Measurements from ENCODE around the gene ACOT6. TPM values are rescaled to one million over a fixed set of nuclear protein-coding genes. Genes with fewer than 3 reads are reported as not detected.
"Not testable (repeated sequence)": the region's sequence is repeated elsewhere in the genome, so short reads cannot be mapped to it uniquely, and the experiment has no call there.

Gene ACOT6
- total RNA-seq, 1 donor from 2014 or later: 1.6 TPM

GRCh38 chr14:73644531-73645247 lies 32.4 kb downstream of the ACOT6 start, which contains the start of gene DNAL1:
TSS of gene DNAL1 (plus strand) at chr14:73644986. CDS start at chr14:73645040, 54 bp downstream.
- ATAC-seq (peak; percentile 98), DNase-seq (ENCODE audit: low spot score) (peak; percentile 96)

- DNase-seq (ENCODE audit: low spot score) (no peak), ATAC-seq (no peak)
Observed at GRCh38 chr14:73645248-73645610, 32.9 kb downstream of the ACOT6 start.

DNA sequence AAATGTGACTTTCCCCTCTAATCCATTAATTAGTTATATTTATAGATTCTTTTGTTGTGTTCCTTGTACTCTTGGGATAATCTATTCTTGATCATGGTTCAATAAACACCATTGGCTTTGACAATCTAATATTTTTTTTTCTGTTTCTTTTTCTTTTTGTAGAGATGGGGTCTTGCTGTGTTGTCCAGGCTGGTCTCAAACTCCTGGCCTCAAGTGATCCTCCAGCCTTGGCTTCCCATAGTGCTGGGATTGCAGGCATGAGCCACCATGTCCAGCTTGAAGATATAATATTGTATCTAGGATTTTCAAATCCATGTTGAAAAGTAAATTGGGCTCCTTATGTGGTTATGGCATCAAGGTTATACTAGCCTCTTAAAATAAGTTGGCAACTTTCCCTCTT lies 38.7 kb downstream of the ACOT6 start:
- no peak for DNase-seq (ENCODE audit: low spot score)
- ATAC-seq: no peak

DNA sequence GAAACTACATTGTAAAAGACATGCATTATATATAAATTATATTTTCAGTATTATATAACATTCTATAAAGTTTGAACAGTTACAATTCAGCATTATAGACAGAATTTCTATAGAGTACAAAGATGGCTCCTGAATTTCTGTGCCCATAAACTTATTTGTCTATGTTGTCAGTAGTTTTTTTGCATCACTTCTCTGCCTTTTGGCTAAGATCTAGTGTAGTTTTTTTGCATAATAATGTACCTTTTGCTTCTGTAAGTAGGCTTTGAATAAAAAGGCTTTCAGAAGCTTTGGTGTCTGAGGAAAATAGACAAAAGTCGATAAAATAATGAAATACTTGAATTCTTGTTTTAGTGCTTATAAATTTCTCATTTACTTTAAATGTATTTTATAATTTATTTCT lies 43.5 kb downstream of the ACOT6 start:
- ATAC-seq (no peak), DNase-seq (ENCODE audit: low spot score) (no peak)

- ATAC-seq; DNase-seq (ENCODE audit: low spot score): not testable (repeated sequence)
Observed at GRCh38 chr14:73659202-73659601, 46.9 kb downstream of the ACOT6 start.

DNA sequence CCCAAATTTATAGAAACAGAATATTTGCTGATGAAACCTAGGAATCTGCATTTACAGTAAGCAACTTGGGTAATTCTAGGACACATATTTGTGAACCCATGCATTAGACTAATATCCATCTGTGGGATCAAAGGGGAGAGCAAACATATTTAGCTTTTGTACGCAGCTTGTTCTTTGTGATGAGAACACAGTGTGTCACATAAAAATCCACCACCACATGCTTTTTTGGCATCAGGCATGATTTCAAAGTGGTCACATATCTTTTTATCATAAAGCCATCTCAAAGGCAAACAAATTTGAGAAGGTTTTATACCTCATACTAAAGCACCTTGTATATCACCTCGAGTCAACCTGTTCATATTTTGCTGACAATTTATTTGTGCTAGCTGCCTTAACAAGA lies 48.2 kb downstream of the ACOT6 start:
- DNase-seq (ENCODE audit: low spot score) (no peak), ATAC-seq (no peak)

DNA sequence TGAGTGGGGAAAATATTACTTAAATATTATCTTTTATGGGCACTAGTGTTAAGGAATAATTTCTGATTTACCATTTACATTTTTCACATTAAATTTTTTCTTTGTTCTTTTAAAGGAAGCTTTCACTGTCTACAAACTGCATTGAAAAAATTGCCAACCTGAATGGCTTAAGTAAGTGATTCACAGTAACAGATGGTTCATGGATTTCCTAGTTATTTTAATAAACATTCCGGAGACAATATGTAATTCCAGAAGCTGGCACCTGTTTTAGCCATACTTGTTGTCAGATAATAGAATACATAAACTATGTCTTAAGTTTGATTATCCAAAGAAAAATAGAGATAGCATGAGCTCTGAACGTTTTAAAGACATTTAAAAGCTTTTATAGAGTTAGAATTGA lies 49.6 kb downstream of the ACOT6 start:
- DNase-seq (ENCODE audit: low spot score) (no peak), ATAC-seq (no peak)

- peak; percentile 39 for ATAC-seq
Observed at GRCh38 chr14:73662487-73662943, 50.2 kb downstream of the ACOT6 start.

DNA sequence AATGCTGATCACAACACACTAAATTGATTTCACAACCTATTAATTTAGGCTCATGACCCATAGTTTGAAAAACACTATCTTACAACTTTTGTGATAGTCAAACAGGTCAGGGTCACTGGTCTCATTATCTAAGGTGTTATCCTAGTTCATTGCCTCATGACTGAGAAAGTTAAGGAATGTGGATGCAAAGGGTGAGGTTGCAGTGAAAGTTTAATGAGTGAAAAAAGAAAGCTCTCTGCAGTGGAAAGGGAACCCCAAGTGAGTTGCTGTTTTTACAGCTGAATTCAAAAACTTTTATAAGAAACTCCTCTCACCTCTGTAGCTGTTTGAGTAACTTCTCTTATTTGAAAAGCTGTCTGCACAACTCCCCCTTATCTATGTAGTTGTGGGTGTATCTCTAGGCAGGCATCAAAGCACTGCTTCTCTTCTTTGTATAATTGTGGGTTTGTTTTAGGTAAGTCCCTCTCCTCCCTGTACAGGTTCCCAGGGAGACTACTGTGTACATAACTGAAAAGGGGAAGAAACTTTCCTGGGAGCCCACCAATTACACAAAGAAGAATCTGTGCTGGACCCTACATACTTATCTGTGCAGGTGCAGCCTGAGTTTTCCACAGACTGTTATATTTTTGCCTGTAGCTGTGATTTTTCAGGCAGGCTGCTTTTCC lies 51.4 kb downstream of the ACOT6 start:
- no peak for ATAC-seq
- DNase-seq (ENCODE audit: low spot score): no peak

More at GRCh38 chr14:73662487-73662943, 50.2 kb downstream of the ACOT6 start:
- DNase-seq (ENCODE audit: low spot score): no peak

DNA sequence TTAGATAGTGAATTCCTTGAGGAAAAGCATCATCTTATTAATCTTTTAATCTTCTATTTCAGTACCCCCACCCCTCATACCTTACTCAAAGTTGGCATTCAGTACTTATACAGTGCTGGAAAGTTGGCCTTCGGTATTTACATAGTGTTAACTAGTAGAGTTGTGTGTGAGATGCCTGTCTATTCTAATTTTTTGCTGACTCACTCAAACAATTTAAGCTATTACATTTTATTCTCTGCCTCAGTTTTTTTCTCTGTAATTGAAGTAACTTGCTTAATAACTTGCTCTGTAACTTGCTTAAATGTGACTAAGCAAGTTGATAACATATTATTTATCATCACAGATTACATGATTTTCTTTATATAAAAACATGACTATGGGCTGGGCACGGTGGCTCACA lies 52.8 kb downstream of the ACOT6 start:
- no peak for ATAC-seq
- DNase-seq (ENCODE audit: low spot score): no peak

DNA sequence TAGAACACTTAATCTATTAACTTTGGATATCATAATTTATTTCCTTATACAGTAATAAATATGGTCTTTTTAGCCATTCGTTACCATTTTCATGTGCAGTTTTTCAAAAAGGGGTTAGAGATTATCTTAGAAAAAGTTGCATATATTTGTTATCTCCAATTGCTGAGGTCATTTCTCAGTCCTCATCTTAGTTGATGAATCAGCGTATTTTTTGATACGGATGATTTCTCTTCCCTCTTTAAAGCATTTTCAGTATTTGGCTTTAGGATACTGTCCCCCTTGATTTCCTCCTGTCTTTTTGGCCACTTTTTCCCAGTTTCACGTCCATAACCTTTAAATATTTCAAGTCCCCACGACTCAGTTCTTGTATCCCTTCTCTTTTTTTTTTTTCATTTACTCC lies 54.3 kb downstream of the ACOT6 start:
- DNase-seq (ENCODE audit: low spot score): no peak
- no peak for ATAC-seq

GRCh38 chr14:73667854-73668253 lies 55.5 kb downstream of the ACOT6 start:
- no peak for DNase-seq (ENCODE audit: low spot score)
- ATAC-seq: no peak

Other genes starting within 250 kb of the ACOT6 start
- gene NUMB, start 154.0 kb upstream of the ACOT6 start, total RNA-seq: 41.9 TPM
- 5.0 TPM for gene RIOX1, start 121.6 kb upstream of the ACOT6 start, total RNA-seq
- 31.9 TPM for gene ACOT1, start 75.4 kb upstream of the ACOT6 start, total RNA-seq
- gene HEATR4, start 53.6 kb upstream of the ACOT6 start, total RNA-seq: 3.2 TPM
- 141 TPM for gene ACOT2, start 43.3 kb upstream of the ACOT6 start, total RNA-seq
- gene ACOT4, start 20.6 kb upstream of the ACOT6 start, total RNA-seq: 9.9 TPM
- 1.6 TPM for gene DNAL1, start 32.5 kb downstream of the ACOT6 start, total RNA-seq
- gene PNMA1, start 101.9 kb downstream of the ACOT6 start, total RNA-seq: 2.3 TPM
- gene PTGR2, start 239.3 kb downstream of the ACOT6 start, total RNA-seq: 10.9 TPM